C1 segment of cervical spinal cord (tissue), 14 donors: Measurements from ENCODE around the gene RNF223.
A peak's percentile ranks its signal among the peaks of the same experiment; 100 is the strongest.

Experiments used
- DNase-seq, 14 donors: peaks; one replicate each; lab custom pipeline; 2025; lab: John Stamatoyannopoulos, UW

The RNF223 gene

GRCh38 chr1:1073743-1074587 lies at the start of gene RNF223:
Gene RNF223, minus strand, starts transcription at chr1:1074306. Its CDS starts 1,740 bp downstream, at chr1:1072566.
- no peak for DNase-seq

GRCh38 chr1:1122981-1123480 lies 48.9 kb upstream of the RNF223 start:
- DNase-seq = no peak

DNA sequence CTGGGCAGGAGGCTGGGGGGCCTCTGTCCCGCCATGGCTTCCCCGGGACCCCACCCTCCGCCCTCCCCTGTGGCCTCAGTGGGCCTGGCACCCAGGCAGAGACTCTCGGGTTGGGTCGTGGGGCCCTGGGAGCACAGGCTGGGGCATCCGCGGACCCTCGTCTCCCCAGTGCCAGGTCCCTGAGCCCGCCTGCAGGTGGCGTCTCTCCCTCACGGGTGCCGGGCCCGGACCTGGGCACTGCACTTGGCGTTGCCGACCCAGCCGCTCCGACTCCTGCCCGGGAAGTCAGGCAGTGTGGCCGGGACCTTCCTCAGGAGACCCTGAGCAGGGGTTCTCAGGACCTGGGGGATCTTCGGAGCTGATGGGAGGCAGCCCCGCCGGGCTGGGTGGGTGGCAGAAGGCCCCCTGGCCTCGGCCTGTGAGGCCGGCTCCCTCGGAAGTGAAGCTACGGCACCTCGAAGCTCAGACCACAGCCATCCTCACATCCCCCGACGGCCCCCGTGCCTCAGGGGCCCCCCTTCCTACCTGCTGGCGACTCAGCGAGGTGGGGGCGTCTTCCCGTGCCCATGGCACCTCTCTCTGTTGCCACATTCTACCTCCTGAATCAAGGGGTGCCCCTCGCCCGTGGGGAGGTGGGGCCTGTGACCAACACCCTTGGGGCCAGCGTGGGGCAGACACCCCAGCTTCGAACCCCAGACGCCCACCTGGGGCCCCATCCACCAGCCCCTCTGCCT lies 48.1 kb upstream of the RNF223 start:
- peak in 13 of 14 donors; percentile 9 to 81 (median 44) for DNase-seq

DNA sequence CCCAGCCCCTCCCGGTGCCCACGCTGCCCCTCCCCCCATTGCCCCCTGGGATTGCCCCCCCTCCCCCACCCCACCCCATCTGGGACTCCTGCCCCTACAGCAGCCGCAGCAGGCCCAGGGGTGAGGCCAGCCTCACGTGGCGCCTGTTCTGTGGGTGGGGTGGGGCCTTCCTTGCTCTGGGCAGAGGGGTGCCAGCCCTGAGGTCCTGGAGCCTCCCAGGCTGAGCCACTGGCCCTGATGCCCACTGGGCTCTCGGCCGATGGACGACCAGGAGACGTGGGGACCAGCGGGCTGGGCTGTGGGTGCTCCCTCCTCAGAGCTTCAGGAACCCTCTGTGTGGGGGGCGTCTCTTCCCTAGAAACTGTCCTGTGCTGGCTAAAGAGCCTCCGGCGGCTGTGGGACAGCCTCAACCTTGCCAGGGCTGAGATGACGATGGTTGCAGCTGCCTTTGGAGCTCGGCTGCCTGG lies 47.5 kb upstream of the RNF223 start:
- no peak for DNase-seq

GRCh38 chr1:1120866-1121591 lies 46.9 kb upstream of the RNF223 start:
- DNase-seq = no peak

- DNase-seq = no peak
Measured at GRCh38 chr1:1120096-1120495, 46.0 kb upstream of the RNF223 start.

DNA sequence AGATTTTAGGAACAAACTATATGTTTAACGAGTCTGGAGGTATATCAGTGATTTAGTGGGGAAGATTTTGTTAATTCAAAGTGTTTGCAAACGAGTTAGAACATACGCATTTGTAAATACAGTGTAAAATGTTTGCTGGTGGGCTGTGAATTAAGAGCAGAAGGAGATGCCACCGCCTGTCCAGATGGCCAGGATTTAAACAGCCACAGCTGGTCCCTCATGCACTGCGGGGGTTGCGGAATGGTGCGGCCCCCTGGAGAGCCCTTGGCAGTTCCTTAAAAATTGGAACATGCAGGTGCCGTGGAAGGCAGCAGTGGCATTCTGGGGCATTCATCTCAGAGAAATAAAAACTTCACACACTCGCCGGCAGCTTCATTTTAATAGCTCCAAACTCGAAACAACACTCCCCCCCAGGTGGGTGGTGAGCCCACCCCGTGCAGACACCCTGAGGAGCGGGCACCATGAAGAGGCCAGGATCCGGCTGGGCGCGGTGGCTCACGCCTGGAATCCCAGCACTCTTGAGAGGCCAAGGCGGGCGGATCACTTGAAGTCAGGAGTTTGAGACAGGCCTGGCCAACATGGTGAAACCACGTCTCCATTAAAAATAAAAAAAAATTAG lies 45.3 kb upstream of the RNF223 start:
- DNase-seq = no peak

GRCh38 chr1:1118876-1119220 lies 44.7 kb upstream of the RNF223 start:
- DNase-seq = no peak

- DNase-seq = no peak
Measured at GRCh38 chr1:1118011-1118875, 44.1 kb upstream of the RNF223 start.

GRCh38 chr1:1117469-1117831 lies 43.3 kb upstream of the RNF223 start:
- DNase-seq = no peak

DNA sequence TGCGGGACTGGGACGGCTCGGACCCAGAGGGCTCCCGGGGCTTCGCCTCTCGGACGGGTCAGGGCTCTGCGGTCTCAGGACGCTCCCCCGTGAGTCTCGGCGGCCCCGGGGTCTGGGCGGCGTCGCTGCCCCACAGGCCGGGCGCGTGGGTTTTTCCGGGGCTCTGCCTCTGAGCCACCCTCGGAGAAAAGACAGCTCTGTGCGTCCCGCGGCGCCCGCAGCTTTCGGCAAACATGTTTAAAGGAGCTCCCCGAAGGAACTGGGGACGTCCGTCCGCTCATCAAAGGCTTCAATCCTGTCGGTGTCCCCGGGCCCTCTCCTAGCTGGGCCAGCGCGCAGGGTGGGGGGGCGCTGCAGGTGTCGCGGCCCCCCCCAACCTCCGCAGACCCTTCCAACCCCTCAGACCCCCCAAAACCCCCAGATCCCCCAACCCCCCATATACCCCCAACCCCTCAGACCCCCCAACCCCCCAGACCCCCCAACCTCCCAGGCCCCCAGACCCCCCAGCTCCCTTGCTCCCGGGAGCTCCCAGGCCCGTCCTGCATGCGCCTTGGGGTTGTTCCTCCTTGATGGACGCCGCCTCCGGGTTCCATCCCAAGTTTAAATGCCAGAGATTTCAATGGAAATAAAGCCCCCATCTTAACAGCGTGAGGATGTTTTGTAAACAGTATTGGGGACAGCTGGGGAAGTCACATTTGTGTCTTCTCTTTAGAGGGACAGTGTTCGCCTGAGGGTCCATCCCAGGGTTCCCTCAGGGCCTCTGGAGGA lies 42.8 kb upstream of the RNF223 start:
- DNase-seq = no peak

DNA sequence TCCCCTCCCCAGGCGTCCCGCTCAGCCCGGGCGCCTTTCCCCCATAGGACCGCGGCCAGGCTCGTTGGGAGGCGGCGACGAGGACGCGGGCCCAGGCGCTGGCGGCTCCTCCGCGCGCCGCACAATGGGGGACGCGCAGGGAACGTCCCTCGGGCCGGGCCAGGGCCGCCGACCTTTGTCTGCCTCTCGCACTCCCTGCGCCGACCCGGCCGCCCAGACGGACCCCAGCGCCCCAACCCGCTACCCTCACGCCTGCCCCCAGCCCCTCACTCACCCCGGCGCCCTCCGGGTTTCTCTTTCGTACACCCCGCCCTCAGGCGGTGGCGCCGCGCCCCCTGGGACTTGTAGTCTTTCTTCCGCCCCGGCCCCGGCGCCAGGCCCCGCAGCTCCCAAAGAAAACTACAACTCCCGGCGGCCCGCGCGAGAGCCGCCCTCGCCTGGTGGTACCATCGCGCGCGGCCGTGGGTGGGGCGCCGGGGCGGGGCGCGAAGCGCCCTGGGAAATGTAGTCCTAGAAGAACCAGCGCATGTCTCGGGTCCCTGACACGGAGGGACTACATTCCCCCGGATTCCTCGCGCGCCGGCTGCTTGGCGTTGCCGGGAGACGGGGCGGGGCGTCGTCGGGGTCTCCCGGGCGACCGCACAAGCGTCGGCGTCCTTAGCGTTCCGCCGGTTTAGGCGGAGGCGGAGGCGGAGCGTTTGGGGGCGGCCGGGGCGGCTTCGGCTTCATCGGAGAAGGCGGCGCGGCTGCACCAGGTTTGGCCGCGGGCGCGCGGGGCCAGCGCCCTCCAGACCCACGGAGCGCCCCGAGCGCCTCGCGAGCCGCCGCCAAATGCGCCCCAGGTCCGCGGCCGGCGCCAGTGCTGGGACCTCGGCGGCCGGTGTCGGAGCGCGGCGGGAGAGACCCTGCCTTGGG lies 41.9 kb upstream of the RNF223 start, which contains the start of gene C1orf159:
TSS of gene C1orf159 (minus strand) at position 304 of the 915 bp plus-strand sequence. CDS start 24,546 bp downstream, outside the sequence.
- DNase-seq = peak; percentile 87 to 99 (median 96)

GRCh38 chr1:1115136-1115785 lies 41.2 kb upstream of the RNF223 start:
- no peak for DNase-seq

- DNase-seq = no peak
Measured at GRCh38 chr1:1114431-1114830, 40.3 kb upstream of the RNF223 start.

- no peak for DNase-seq
Measured at GRCh38 chr1:1112237-1112985, 38.3 kb upstream of the RNF223 start.

DNA sequence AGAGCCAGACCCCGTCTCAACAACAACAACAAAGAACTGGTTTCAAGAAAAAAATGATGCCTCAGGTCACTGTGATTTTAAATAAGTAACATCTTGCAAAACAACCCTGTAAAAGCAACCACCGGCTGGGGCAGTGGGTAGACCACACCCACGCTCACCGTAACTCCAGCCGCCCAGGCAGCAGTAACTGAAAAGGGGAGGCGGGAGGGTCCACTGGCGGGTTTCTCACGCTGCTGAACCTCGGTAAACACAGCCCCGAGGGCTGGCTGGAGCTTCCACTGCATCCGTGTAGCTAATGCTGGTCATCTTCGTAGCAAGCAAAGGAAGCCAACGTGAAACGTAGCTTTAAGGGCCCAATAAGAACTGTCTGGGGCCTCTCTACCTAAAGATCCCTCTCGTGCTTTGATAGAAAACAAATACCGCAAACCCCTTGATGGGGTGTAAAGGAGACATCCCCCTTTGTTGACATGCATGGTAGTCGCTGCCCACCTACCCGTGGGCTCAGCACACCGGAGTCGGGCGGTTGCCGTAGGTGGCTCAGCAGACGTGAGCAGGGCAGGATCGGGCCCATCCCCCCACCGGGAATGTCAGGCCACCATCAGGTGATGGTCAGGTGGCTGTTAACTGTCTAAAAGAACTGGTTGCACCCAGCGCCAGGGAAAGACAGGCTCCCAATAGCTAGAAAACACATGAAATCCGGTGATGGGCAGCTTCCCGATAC lies 37.6 kb upstream of the RNF223 start:
- DNase-seq = no peak

- DNase-seq = no peak
Measured at GRCh38 chr1:1110561-1110971, 36.5 kb upstream of the RNF223 start.
